Fibroblast of skin of abdomen (primary cell): ENCODE results near the gene RAPGEF5.

Source experiments
- DNase-seq: peaks from one replicate; pipeline ENCODE4 v3.0.0-alpha.2; 2013

Gene RAPGEF5

DNA sequence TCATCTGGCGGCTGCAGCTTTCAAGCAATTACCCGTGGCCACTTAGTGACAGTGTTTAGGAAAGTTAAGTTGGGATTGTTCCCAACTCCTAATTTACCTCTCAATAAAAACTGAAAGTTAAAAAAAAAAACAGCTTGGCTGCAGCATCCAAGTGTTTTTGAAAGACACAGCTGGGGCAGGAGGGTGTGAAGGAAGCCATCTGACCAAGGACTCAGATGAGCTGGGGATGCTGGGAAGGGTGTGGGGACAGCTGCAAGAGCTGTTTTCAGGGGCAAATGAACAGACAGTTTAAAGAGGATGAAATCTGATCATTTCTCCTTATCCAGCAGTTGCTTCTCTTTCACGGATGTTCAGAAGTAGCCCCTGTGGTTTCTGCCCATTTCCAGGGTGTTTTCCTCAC, 282.1 kb downstream of the RAPGEF5 start:
- no peak for DNase-seq
